ENCODE measurements around the gene HNF1B.

DNA sequence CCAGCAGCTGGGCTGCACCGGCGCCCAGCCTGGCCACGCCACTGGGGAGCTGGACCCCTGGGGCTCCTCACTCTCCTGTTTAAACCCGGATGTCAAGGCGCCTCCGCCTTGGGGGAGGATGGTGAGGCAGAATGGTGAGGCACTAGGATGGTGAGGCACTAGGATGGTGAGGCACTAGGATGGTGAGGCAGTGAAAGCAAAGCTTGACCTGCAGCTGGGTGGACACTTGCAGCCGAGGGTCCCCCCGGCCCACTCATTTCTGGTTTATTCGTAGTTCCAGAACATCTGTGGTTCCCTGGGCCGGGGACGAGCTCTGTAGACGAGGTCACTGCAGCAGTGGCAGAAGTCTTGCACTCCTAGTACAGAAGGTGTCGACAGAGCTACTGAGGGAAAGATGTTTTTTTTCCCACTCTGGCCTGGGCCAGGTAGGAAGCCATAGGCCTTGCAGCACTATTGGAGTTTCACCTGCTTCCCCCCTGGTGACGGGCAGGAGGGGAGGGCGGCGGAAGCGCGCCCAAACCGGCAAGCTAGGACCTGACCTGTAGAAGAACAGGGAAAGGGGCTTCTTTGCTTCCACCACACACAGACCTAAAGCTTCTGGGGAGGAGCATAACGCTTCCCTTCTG is 1.1 kb upstream of the HNF1B start:
- TF ChIP-seq EZH2phosphoT487 (IDR thresholded peaks at IDR 0.05; ENCODE audit: borderline replicate concordance, low read depth) (no peak), JUND (IDR thresholded peaks at IDR 0.05) (no peak), MEF2A (IDR thresholded peaks at IDR 0.05; ENCODE audit: borderline replicate concordance, low read depth) (no peak), CTCF (IDR thresholded peaks at IDR 0.05) (no peak), USF2 (IDR thresholded peaks at IDR 0.05; ENCODE audit: borderline replicate concordance, low read depth, low read length) (no peak), TAF1 (IDR thresholded peaks at IDR 0.05; ENCODE audit: borderline replicate concordance, low read depth, low read length) (no peak)

Data from SK-N-SH (cell line).